Adipocyte (in vitro differentiated cells): Measurements from ENCODE around the gene ZDHHC11.
"Not testable (repeated sequence)": the region's sequence is repeated elsewhere in the genome, so short reads cannot be mapped to it uniquely, and the experiment has no call there.

Source experiments
- DNase-seq: peaks from one replicate; pipeline ENCODE4 v3.0.0-alpha.2; 2015; ENCODE audit warnings: low read depth
- H3K27me3 ChIP-seq: replicated peaks from 2 replicates; pipeline ENCODE4 v1.7.0; 2013; ENCODE audit warnings: mild to moderate bottlenecking, low read length, moderate library complexity; ENCODE audit not compliant: control insufficient read depth, insufficient read depth
- H3K36me3 ChIP-seq: 2 replicates; pipeline ENCODE4 v1.7.0; 2013; ENCODE audit warnings: low read length, mild to moderate bottlenecking, moderate library complexity; ENCODE audit not compliant: control insufficient read depth, insufficient read depth, severe bottlenecking
- H3K4me1 ChIP-seq: 2 replicates; pipeline ENCODE4 v1.7.0; 2013; ENCODE audit warnings: mild to moderate bottlenecking, low read length, moderate library complexity; ENCODE audit not compliant: control insufficient read depth, insufficient read depth
- H3K4me3 ChIP-seq: 2 replicates; pipeline ENCODE4 v1.7.0; 2013; ENCODE audit warnings: mild to moderate bottlenecking, low read length, moderate library complexity
- H3K9ac ChIP-seq: 2 replicates; pipeline ENCODE4 v1.7.0; 2013; ENCODE audit warnings: mild to moderate bottlenecking, low read length, moderate library complexity
- H3K9me3 ChIP-seq: 2 replicates; pipeline ENCODE4 v1.7.0; 2013; ENCODE audit warnings: mild to moderate bottlenecking, low read length, moderate library complexity; ENCODE audit not compliant: control insufficient read depth

ZDHHC11 gene

DNA sequence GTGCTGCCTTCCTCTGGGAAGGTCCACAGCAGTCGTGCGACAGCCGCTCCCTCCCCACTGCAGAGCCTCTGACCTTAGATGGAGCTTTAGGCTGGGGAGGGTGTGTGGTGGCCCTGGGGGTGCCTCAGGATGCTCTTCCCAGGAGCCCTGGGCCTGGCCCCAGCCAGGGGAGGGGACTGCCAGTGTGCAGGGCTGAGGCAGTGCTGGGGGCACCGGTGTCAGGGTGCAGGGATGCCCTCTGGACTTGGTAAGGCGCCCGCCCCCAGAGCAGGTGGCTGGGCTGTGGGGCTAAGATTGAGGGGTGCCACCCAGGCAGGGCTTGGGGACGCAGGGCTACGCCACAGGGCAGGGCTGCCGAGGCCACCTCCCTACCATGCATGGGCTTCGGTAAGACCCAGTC, 80.2 kb downstream of the ZDHHC11 start:
- not testable (repeated sequence) for H3K4me3 ChIP-seq, H3K9ac ChIP-seq, H3K9me3 ChIP-seq, H3K4me1 ChIP-seq, DNase-seq, H3K36me3 ChIP-seq, H3K27me3 ChIP-seq

DNA sequence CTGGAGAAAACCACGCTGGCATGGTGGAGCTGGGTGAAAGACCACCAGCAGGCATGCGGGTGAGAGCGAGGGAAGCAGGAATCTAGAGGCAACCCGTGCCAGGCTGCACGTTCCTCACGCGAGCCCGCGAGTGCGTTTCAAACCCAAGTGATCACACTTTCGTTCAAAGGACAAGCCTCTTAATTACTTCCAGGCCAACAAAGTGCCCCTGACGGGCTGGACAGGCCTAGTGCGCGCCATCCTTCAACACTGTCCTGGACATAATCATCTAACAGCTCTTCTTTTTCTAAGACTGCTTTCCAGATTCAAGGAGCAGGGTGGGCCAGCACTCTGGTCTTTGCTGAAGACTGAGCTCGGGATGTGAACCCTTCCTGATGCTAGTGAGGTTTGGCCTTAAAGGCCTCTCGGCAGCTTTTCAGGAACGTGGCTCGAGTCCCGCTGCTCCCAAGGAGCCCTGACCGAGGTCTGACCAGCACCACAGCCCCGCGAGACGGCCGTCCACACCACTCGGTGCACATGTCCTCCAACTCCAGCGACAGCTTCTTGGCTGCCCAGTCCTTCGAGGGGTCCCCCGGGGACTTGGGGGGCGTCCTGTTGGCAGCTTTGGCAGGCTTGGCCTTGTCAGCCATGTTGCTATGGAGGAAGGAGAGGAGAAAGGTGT, 81.2 kb downstream of the ZDHHC11 start:
- H3K36me3 ChIP-seq, H3K9ac ChIP-seq, DNase-seq, H3K4me1 ChIP-seq, H3K9me3 ChIP-seq, H3K27me3 ChIP-seq, H3K4me3 ChIP-seq: not testable (repeated sequence)

DNA sequence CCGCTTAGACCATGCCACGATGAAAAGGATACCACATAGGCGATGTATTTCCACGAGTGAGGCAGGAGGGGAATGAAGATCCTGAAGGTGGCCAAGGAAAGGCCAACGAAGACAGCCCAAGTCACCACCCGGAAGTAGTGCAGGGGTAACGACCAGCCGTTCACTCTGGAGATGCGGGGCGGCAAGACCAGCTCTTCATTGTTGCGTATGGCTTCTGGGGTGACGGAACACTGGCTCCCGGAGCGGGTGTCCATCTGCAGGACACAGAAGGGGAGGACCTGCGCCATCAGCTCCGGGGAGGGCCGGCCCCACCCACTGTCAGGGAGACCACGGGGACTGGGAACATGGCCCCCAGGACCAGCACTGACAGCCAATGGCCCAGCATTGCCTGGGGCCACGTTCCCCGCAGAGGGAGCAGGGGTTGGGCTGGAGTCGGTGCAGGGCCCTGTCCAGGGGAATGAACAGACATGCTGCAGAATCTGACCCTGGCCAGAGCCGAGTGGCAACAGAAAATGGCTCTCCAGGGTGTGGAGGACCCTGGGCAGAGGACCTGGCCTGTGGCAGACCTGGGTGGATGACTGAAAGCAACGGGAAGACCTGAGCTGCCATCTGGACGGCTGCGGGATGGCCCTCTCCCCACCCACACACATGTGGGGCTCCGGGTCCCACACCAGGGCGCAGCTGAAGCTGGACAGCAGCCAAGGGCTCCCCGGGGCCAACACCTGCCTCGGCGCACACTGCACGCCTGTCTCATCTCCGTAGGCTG, 83.9 kb downstream of the ZDHHC11 start:
- no peak overlapping the region for H3K9ac ChIP-seq
- H3K4me3 ChIP-seq, result no peak overlapping the region
- H3K36me3 ChIP-seq, result no peaks in the 10 kb centered on the region
- no peak for DNase-seq
- no peaks in the 10 kb centered on the region for H3K27me3 ChIP-seq
- H3K9me3 ChIP-seq, result no peaks in the 10 kb centered on the region
- H3K4me1 ChIP-seq, result no peaks in the 10 kb centered on the region

- Histone ChIP-seq H3K9ac (no peak overlapping the region), H3K36me3 (no peaks in the 10 kb centered on the region), H3K4me3 (no peak overlapping the region), H3K27me3 (no peaks in the 10 kb centered on the region), H3K4me1 (no peaks in the 10 kb centered on the region), H3K9me3 (no peaks in the 10 kb centered on the region)
- DNase-seq, result no peak
These were observed 84.7 kb downstream of the ZDHHC11 start for GRCh38 chr5:765948-766631.

DNA sequence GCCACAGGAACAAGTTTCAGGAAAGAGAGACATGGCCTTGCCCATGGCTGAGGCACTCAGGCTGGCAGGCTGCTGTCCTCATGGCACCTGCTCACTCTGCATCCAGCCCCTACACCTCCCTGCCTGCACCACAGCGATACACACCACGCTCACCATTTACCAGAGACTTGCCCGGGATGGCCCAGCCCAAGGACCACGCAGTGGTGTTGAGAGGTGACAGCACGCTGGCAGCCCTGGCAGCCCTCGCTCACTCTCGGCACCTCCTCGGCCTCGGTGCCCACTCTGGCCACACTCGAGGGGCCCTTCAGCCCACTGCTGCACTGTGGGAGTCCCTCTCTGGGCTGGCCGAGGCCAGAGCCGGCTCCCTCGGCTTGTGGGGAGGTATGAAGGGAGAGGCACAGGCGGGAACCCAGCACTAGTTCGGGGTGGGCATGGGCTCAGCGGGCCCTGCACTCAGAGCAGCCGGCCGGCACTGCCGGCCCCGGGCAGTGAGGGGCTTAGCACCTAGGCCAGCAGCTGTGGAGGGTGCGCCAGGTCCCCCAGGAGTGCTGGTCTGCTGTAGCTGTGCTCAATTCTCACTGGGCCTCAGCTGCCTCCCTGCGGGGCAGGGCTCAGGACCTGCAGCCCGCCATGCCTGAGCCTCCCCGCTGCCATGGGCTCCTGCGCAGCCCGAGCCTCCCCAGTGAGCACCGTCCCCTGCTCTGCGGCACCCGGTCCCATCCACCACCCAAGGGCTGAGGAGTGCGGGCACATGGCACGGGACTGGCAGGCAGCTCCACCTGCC, 86.6 kb downstream of the ZDHHC11 start:
- Histone ChIP-seq H3K9me3 (no peaks in the 10 kb centered on the region), H3K4me1 (no peaks in the 10 kb centered on the region), H3K36me3 (no peaks in the 10 kb centered on the region), H3K27me3 (no peaks in the 10 kb centered on the region), H3K4me3 (no peak overlapping the region), H3K9ac (no peak overlapping the region)
- DNase-seq, result no peak

- Histone ChIP-seq H3K9me3 (no peaks in the 10 kb centered on the region), H3K27me3 (no peaks in the 10 kb centered on the region), H3K4me1 (no peaks in the 10 kb centered on the region), H3K9ac (no peak overlapping the region), H3K4me3 (no peak overlapping the region), H3K36me3 (no peaks in the 10 kb centered on the region)
- no peak for DNase-seq
These were observed 87.4 kb downstream of the ZDHHC11 start for GRCh38 chr5:763397-763796.

GRCh38 chr5:762996-763395, 87.8 kb downstream of the ZDHHC11 start:
- DNase-seq, H3K4me3 ChIP-seq, H3K4me1 ChIP-seq, H3K36me3 ChIP-seq, H3K27me3 ChIP-seq, H3K9ac ChIP-seq, H3K9me3 ChIP-seq: not testable (repeated sequence)

DNA sequence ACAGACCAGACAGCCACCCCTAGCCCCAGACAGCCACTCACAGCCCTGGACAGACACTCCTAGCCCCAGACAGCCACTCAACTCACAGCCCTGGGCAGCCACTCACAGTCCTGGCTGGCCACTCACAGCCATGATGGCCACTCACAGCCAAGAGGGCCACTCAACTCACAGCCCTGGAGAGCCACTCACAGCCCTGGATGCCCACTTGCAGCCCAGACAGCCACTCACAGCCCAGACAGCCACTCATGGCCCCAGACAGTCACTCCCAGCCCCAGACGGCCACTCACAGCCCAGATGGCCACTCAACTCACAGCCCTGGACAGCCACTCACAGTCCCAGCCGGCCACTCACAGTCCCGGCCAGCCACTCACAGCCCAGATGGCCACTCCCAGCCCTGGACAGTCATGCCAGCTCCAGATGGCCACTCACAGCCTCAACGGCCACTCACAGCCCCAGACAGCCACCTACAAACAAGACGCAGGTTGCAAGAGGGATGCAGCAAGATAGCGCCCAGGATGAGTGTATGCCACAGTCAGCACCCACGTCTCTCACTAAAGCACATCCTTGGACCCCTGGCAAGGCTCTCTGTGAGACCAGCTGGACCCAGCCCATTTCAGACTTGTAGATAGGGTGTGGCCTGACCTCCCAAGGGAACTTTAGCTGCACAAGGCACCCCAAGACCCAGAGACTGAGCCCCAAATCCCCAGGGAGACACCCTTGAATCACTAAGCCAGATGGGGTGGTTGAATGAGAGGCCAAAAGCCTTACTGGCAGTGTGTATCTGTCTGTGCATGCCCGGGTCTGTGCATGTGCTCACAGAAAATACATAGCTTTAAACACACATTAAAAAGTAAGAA, 88.7 kb downstream of the ZDHHC11 start:
- H3K36me3 ChIP-seq, result no peaks in the 10 kb centered on the region
- no peak for DNase-seq
- H3K4me1 ChIP-seq, result no peaks in the 10 kb centered on the region
- H3K27me3 ChIP-seq, result peaks cover 7% of the 10 kb centered on the region
- no peak overlapping the region for H3K4me3 ChIP-seq
- H3K9me3 ChIP-seq, result no peaks in the 10 kb centered on the region
- no peak overlapping the region for H3K9ac ChIP-seq

GRCh38 chr5:761059-761771, 89.6 kb downstream of the ZDHHC11 start:
- no peak for DNase-seq
- Histone ChIP-seq H3K4me1 (no peaks in the 10 kb centered on the region), H3K36me3 (no peaks in the 10 kb centered on the region), H3K27me3 (peaks cover 7% of the 10 kb centered on the region), H3K9me3 (no peaks in the 10 kb centered on the region), H3K9ac (no peak overlapping the region), H3K4me3 (no peak overlapping the region)

GRCh38 chr5:760363-761058, 90.3 kb downstream of the ZDHHC11 start:
- no peak for DNase-seq
- H3K9me3 ChIP-seq, result no peaks in the 10 kb centered on the region
- no peak overlapping the region for H3K4me3 ChIP-seq
- no peak overlapping the region for H3K9ac ChIP-seq
- H3K4me1 ChIP-seq, result no peaks in the 10 kb centered on the region
- H3K36me3 ChIP-seq, result no peaks in the 10 kb centered on the region
- H3K27me3 ChIP-seq, result peaks cover 7% of the 10 kb centered on the region
